IMR-90 (cell line): ENCODE data around the gene CTNNA2.

ENCODE experiments used
- CEBPB ChIP-seq: IDR thresholded peaks from 2 replicates; pipeline ENCODE4 v1.6.1; 2012; ENCODE audit warnings: low read depth, low read length, improper control_type of control experiment
- CTCF ChIP-seq: conservative IDR thresholded peaks from 2 replicates; pipeline ENCODE4 v1.5.1; 2012; ENCODE audit warnings: mild to moderate bottlenecking, low read depth, low read length, improper control_type of control experiment
- ELK1 ChIP-seq: fragments of 150-350 bp; IDR thresholded peaks from 2 replicates; pipeline ENCODE4 v1.6.1; 2016; ENCODE audit warnings: low read depth, mild to moderate bottlenecking, low read length, moderate library complexity, borderline replicate concordance
- FOS ChIP-seq: fragments of 150-350 bp; IDR thresholded peaks from 2 replicates; pipeline ENCODE4 v1.6.1; 2016; ENCODE audit warnings: low read depth, low read length
- MAFK ChIP-seq: IDR thresholded peaks from 2 replicates; pipeline ENCODE4 v1.6.1; 2012; ENCODE audit warnings: low read depth, low read length, improper control_type of control experiment
- MAZ ChIP-seq: IDR thresholded peaks from 2 replicates; pipeline ENCODE4 v1.6.1; 2012; ENCODE audit warnings: low read depth, mild to moderate bottlenecking, low read length, improper control_type of control experiment, moderate library complexity, borderline replicate concordance
- NFE2L2 ChIP-seq: fragments of 150-350 bp; IDR thresholded peaks from 2 replicates; pipeline ENCODE4 v1.6.1; 2016; ENCODE audit warnings: low read depth, mild to moderate bottlenecking, low read length
- POLR2A ChIP-seq: IDR thresholded peaks from 2 replicates; pipeline ENCODE4 v1.6.1; 2012; ENCODE audit warnings: mild to moderate bottlenecking, low read depth, low read length
- RAD21 ChIP-seq: IDR thresholded peaks from 2 replicates; pipeline ENCODE4 v1.6.1; 2012; ENCODE audit warnings: low read length, improper control_type of control experiment
- RCOR1 ChIP-seq: IDR thresholded peaks from 2 replicates; pipeline ENCODE4 v1.6.1; 2012; ENCODE audit warnings: mild to moderate bottlenecking, low read length, improper control_type of control experiment; ENCODE audit not compliant: insufficient replicate concordance
- RFX5 ChIP-seq: IDR thresholded peaks from 2 replicates; pipeline ENCODE4 v1.8.0; 2012; ENCODE audit warnings: low read depth, mild to moderate bottlenecking, low read length, moderate library complexity
- SMC3 ChIP-seq: fragments of 150-350 bp; IDR thresholded peaks from 2 replicates; pipeline ENCODE4 v1.6.1; 2016; ENCODE audit warnings: low read depth, mild to moderate bottlenecking, antibody characterized with exemption, low read length, moderate library complexity
- USF2 ChIP-seq: fragments of 150-350 bp; IDR thresholded peaks from 2 replicates; pipeline ENCODE4 v1.6.1; 2017; ENCODE audit warnings: mild to moderate bottlenecking, antibody characterized with exemption, low read length, low read depth

GRCh38 chr2:80568011-80568410 is 1055.2 kb downstream of the CTNNA2 start:
- TF ChIP-seq SMC3, result no peak
- no peak for TF ChIP-seq CTCF
- no peak for TF ChIP-seq RAD21
- TF ChIP-seq CEBPB, result no peak
- no peak for TF ChIP-seq POLR2A
- no peak for TF ChIP-seq RFX5
- no peak for TF ChIP-seq MAFK
- no peak for TF ChIP-seq NFE2L2
- no peak for TF ChIP-seq RCOR1
- no peak for TF ChIP-seq USF2
- no peak for TF ChIP-seq FOS
- TF ChIP-seq MAZ, result no peak
- no peak for TF ChIP-seq ELK1
